ENCODE results near the gene CD6. TPM values are rescaled to one million over a fixed set of nuclear protein-coding genes. Genes with fewer than 3 reads are reported as not detected.

Gene CD6
- polyA plus RNA-seq, 6 donors from 2014 or later: 6.4 to 25.2 (median 10.8) TPM

GRCh38 chr11:60950933-60951605 is 20.4 kb upstream of the CD6 start:
- Mint-ChIP-seq H3K36me3 (peaks cover 0 to 6% of the 10 kb centered on the region in 2 donors), H3K27ac (peak overlapping the region; percentile 71 to 99 (median 97)), H3K4me3 (peak overlapping the region; percentile 88 to 97 (median 94)), H3K4me1 (peaks cover 52 to 78% (median 60%) of the 10 kb centered on the region in 3 donors), H3K9me3 (no peaks in the 10 kb centered on the region), H3K27me3 (no peaks in the 10 kb centered on the region)
- ATAC-seq (ENCODE audit: low read depth in 2 of 2): peak; percentile 15 to 21
- peak; percentile 59 for DNase-seq

- DNase-seq (no peak), ATAC-seq (ENCODE audit: low read depth in 2 of 2) (peak; percentile 3 to 4)
- Mint-ChIP-seq H3K36me3 (peaks cover 0 to 1% of the 10 kb centered on the region in 2 donors), H3K4me3 (peak overlapping the region; percentile 88 to 97 (median 94)), H3K4me1 (peaks cover 47 to 73% (median 55%) of the 10 kb centered on the region in 3 donors), H3K27ac (peak overlapping the region; percentile 96 to 99 (median 97)), H3K27me3 (no peaks in the 10 kb centered on the region), H3K9me3 (no peaks in the 10 kb centered on the region)
Observed at GRCh38 chr11:60951606-60951903, 19.9 kb upstream of the CD6 start.

- peak; percentile 90 for DNase-seq
- H3K36me3 Mint-ChIP-seq: no peaks in the 10 kb centered on the region
- H3K4me3 Mint-ChIP-seq: peak within 1 kb of the TSS; percentile 88 to 97 (median 94)
- no peaks in the 10 kb centered on the region for H3K27me3 Mint-ChIP-seq
- H3K4me1 Mint-ChIP-seq: peaks cover 49 to 70% (median 55%) of the 10 kb centered on the region in 3 donors
- H3K9me3 Mint-ChIP-seq: no peaks in the 10 kb centered on the region
- ATAC-seq (ENCODE audit: low read depth in 2 of 2): peak; percentile 88 to 89
- peak within 1 kb of the TSS; percentile 96 to 99 (median 97) for H3K27ac Mint-ChIP-seq
Observed at GRCh38 chr11:60951904-60952741, 19.4 kb upstream of the CD6 start, which contains the start of gene SLC15A3. Gene SLC15A3, minus strand, starts transcription at chr11:60952176. Its CDS starts 625 bp downstream, at chr11:60951551.

GRCh38 chr11:60952742-60953170 is 18.7 kb upstream of the CD6 start:
- H3K27ac Mint-ChIP-seq: peak overlapping the region; percentile 96 to 99 (median 97)
- ATAC-seq (ENCODE audit: low read depth in 2 of 2) (no peak), DNase-seq (no peak)
- H3K36me3 Mint-ChIP-seq: no peaks in the 10 kb centered on the region
- H3K4me1 Mint-ChIP-seq: peaks cover 51 to 65% (median 55%) of the 10 kb centered on the region in 3 donors
- H3K9me3 Mint-ChIP-seq: no peaks in the 10 kb centered on the region
- H3K27me3 Mint-ChIP-seq: no peaks in the 10 kb centered on the region
- H3K4me3 Mint-ChIP-seq: peak overlapping the region; percentile 88 to 97 (median 94)

- Mint-ChIP-seq H3K27me3 (no peaks in the 10 kb centered on the region), H3K4me3 (peak overlapping the region in 7 of 8 donors; percentile 13 to 96 (median 88)), H3K36me3 (no peaks in the 10 kb centered on the region), H3K4me1 (peaks cover 45 to 55% (median 52%) of the 10 kb centered on the region in 3 donors), H3K27ac (peak overlapping the region; percentile 47 to 99 (median 97)), H3K9me3 (no peaks in the 10 kb centered on the region)
- ATAC-seq (ENCODE audit: low read depth in 2 of 2) (peak in 1 of 2 donors; percentile 4), DNase-seq (no peak)
Observed at GRCh38 chr11:60953781-60954180, 17.7 kb upstream of the CD6 start.

GRCh38 chr11:60954421-60954820 is 17.1 kb upstream of the CD6 start:
- no peaks in the 10 kb centered on the region for H3K9me3 Mint-ChIP-seq
- peak; percentile 51 for DNase-seq
- peaks cover 39 to 49% (median 46%) of the 10 kb centered on the region in 3 donors for H3K4me1 Mint-ChIP-seq
- H3K36me3 Mint-ChIP-seq: no peaks in the 10 kb centered on the region
- peak overlapping the region; percentile 83 to 97 (median 91) for H3K27ac Mint-ChIP-seq
- peak; percentile 17 to 19 for ATAC-seq (ENCODE audit: low read depth in 2 of 2)
- H3K27me3 Mint-ChIP-seq: no peaks in the 10 kb centered on the region
- H3K4me3 Mint-ChIP-seq: peak overlapping the region in 5 of 8 donors; percentile 39 to 96 (median 88)

GRCh38 chr11:60955571-60955970 is 15.9 kb upstream of the CD6 start:
- H3K36me3 Mint-ChIP-seq: no peaks in the 10 kb centered on the region
- H3K4me3 Mint-ChIP-seq: no peak overlapping the region
- peak overlapping the region in 3 of 6 donors; percentile 38 to 85 (median 62) for H3K27ac Mint-ChIP-seq
- H3K9me3 Mint-ChIP-seq: no peaks in the 10 kb centered on the region
- peaks cover 31 to 38% (median 37%) of the 10 kb centered on the region in 3 donors for H3K4me1 Mint-ChIP-seq
- DNase-seq (no peak), ATAC-seq (ENCODE audit: low read depth in 2 of 2) (no peak)
- H3K27me3 Mint-ChIP-seq: peaks cover 0 to under 1% (median 0%) of the 10 kb centered on the region in 3 donors

- Mint-ChIP-seq H3K27me3 (peaks cover 0 to 7% (median 0%) of the 10 kb centered on the region in 3 donors), H3K27ac (peak overlapping the region in 2 of 6 donors; percentile 20 to 69), H3K36me3 (no peaks in the 10 kb centered on the region), H3K9me3 (no peaks in the 10 kb centered on the region), H3K4me3 (no peak overlapping the region), H3K4me1 (peaks cover 26 to 35% (median 29%) of the 10 kb centered on the region in 3 donors)
- ATAC-seq (ENCODE audit: low read depth in 2 of 2): no peak
- no peak for DNase-seq
Observed at GRCh38 chr11:60957188-60957587, 14.3 kb upstream of the CD6 start.

GRCh38 chr11:60959431-60959830 is 12.0 kb upstream of the CD6 start:
- Mint-ChIP-seq H3K4me3 (no peak overlapping the region), H3K27ac (peak overlapping the region in 1 of 6 donors; percentile 44), H3K36me3 (no peaks in the 10 kb centered on the region), H3K27me3 (peaks cover 0 to 7% (median 0%) of the 10 kb centered on the region in 3 donors), H3K4me1 (peaks cover 6 to 13% (median 7%) of the 10 kb centered on the region in 3 donors), H3K9me3 (no peaks in the 10 kb centered on the region)
- ATAC-seq (ENCODE audit: low read depth in 2 of 2): no peak
- no peak for DNase-seq

GRCh38 chr11:60960405-60960804 is 11.1 kb upstream of the CD6 start:
- H3K9me3 Mint-ChIP-seq: no peaks in the 10 kb centered on the region
- DNase-seq: no peak
- no peak overlapping the region for H3K4me3 Mint-ChIP-seq
- H3K36me3 Mint-ChIP-seq: no peaks in the 10 kb centered on the region
- no peak for ATAC-seq (ENCODE audit: low read depth in 2 of 2)
- no peak overlapping the region for H3K27ac Mint-ChIP-seq
- peaks cover 0 to 7% (median 0%) of the 10 kb centered on the region in 3 donors for H3K27me3 Mint-ChIP-seq
- peaks cover 5 to 7% (median 5%) of the 10 kb centered on the region in 3 donors for H3K4me1 Mint-ChIP-seq

- DNase-seq (no peak), ATAC-seq (ENCODE audit: low read depth in 2 of 2) (no peak)
- Mint-ChIP-seq H3K27me3 (peaks cover 0 to 7% (median 0%) of the 10 kb centered on the region in 3 donors), H3K4me3 (no peak overlapping the region), H3K9me3 (peaks cover 0 to 6% (median 0%) of the 10 kb centered on the region in 7 donors), H3K4me1 (no peaks in the 10 kb centered on the region), H3K36me3 (no peaks in the 10 kb centered on the region), H3K27ac (no peak overlapping the region)
Observed at GRCh38 chr11:60964801-60965200, 6.7 kb upstream of the CD6 start.

GRCh38 chr11:60966890-60967289 is 4.6 kb upstream of the CD6 start:
- DNase-seq (no peak), ATAC-seq (ENCODE audit: low read depth in 2 of 2) (no peak)
- H3K4me3 Mint-ChIP-seq: no peak overlapping the region
- peaks cover 17 to 19% (median 17%) of the 10 kb centered on the region in 3 donors for H3K4me1 Mint-ChIP-seq
- H3K36me3 Mint-ChIP-seq: no peaks in the 10 kb centered on the region
- peak overlapping the region in 1 of 6 donors; percentile 66 for H3K27ac Mint-ChIP-seq
- H3K27me3 Mint-ChIP-seq: no peaks in the 10 kb centered on the region
- H3K9me3 Mint-ChIP-seq: peaks cover 0 to 6% (median 0%) of the 10 kb centered on the region in 7 donors

GRCh38 chr11:60968223-60968622 is 3.3 kb upstream of the CD6 start:
- no peak for ATAC-seq (ENCODE audit: low read depth in 2 of 2)
- DNase-seq: no peak
- H3K9me3 Mint-ChIP-seq: peaks cover 0 to 6% (median 0%) of the 10 kb centered on the region in 7 donors
- no peak overlapping the region for H3K4me3 Mint-ChIP-seq
- no peaks in the 10 kb centered on the region for H3K36me3 Mint-ChIP-seq
- H3K27ac Mint-ChIP-seq: no peak overlapping the region
- H3K27me3 Mint-ChIP-seq: no peaks in the 10 kb centered on the region
- H3K4me1 Mint-ChIP-seq: peaks cover 24 to 31% (median 28%) of the 10 kb centered on the region in 3 donors
